H1 (cell line): ENCODE results near the gene DAB2IP. TPM values are rescaled to one million over a fixed set of nuclear protein-coding genes. Genes with fewer than 3 reads are reported as not detected.

Experiments used
- CTCF ChIA-PET: fragments of 300-600 bp; sonication (Branson Sonifier 250); formaldehyde crosslinking; loops from one replicate; lab custom pipeline; 2021; ENCODE audit not compliant: partially characterized antibody; lab: Charles Lee
- POLR2A ChIA-PET: fragments of 300-600 bp; sonication (Branson Sonifier 250); formaldehyde crosslinking; loops from one replicate; lab custom pipeline; 2021; ENCODE audit warnings: inconsistent platforms; ENCODE audit not compliant: partially characterized antibody; lab: Charles Lee
- DNase-seq, 2 experiments: peaks; one replicate each; pipeline versions ENCODE4 v3.0.0 to v3.0.0-alpha.2; 2010 to 2022; ENCODE audit warnings: low spot score in 2 of 2, low read depth in 1 of 2, mixed read lengths in 1 of 2
- FAIRE-seq: peaks from 2 replicates; lab custom pipeline; 2011; peaks lifted over from hg19 to GRCh38; lab: Jason Lieb, UNC
- H2AFZ ChIP-seq: 2 replicates; pipeline ENCODE4 v1.8.1; 2012; ENCODE audit warnings: low read length, inconsistent platforms
- H2AK5ac ChIP-seq: 2 replicates; pipeline ENCODE4 v1.6.1; 2013; ENCODE audit warnings: low read depth, low read length
- H2BK120ac ChIP-seq: replicated peaks from 2 replicates; pipeline ENCODE3; 2013; ENCODE audit warnings: low read depth, low read length, inconsistent platforms
- H2BK12ac ChIP-seq: 2 replicates; pipeline ENCODE4 v1.6.1; 2013; ENCODE audit warnings: low read depth, low read length
- H2BK15ac ChIP-seq: 2 replicates; pipeline ENCODE4 v1.6.1; 2013; ENCODE audit warnings: low read length
- H2BK20ac ChIP-seq: 2 replicates; pipeline ENCODE4 v1.6.1; 2013; ENCODE audit warnings: low read length
- H2BK5ac ChIP-seq: 2 replicates; pipeline ENCODE4 v1.6.1; 2013; ENCODE audit warnings: low read depth, low read length
- H3K14ac ChIP-seq: 2 replicates; pipeline ENCODE4 v1.6.1; 2013; ENCODE audit warnings: inconsistent platforms; ENCODE audit not compliant: insufficient read length
- H3K18ac ChIP-seq: 2 replicates; pipeline ENCODE4 v1.6.1; 2013; ENCODE audit warnings: low read length; ENCODE audit errors: extremely low read depth
- H3K23ac ChIP-seq: 2 replicates; pipeline ENCODE4 v1.6.1; 2013; ENCODE audit warnings: inconsistent platforms; ENCODE audit not compliant: insufficient read length
- H3K23me2 ChIP-seq: 2 replicates; pipeline ENCODE4 v1.6.1; 2013; ENCODE audit warnings: low read depth, low read length
- H3K27ac ChIP-seq: 2 replicates; pipeline ENCODE4 v1.6.1; 2011; ENCODE audit warnings: low read depth, low read length, inconsistent platforms
- H3K27me3 ChIP-seq, 4 experiments: replicated peaks in 1 of 4; 1 replicate in 1 of 4; 2 replicates in 3 of 4; pipeline versions ENCODE4 v1.6.1 to v1.8.1; 2011 to 2013; ENCODE audit warnings: low read length in 3 of 4, mild to moderate bottlenecking in 3 of 4, inconsistent platforms in 2 of 4, mixed read lengths in 2 of 4, moderate library complexity in 1 of 4; ENCODE audit not compliant: control insufficient read depth in 3 of 4, insufficient read depth in 3 of 4; ENCODE audit errors: extremely low read depth in 1 of 4
- H3K36me3 ChIP-seq, 4 experiments: 2 replicates each; pipeline versions ENCODE4 v1.6.1 to v1.8.1; 2011 to 2013; ENCODE audit warnings: mild to moderate bottlenecking in 4 of 4, low read length in 3 of 4, moderate library complexity in 2 of 4, control low read depth in 1 of 4, inconsistent platforms in 1 of 4; ENCODE audit not compliant: insufficient read depth in 4 of 4, control insufficient read depth in 2 of 4
- H3K4ac ChIP-seq: replicated peaks from 2 replicates; pipeline ENCODE3; 2013; ENCODE audit warnings: low read length, low read depth, mixed read lengths, inconsistent platforms; ENCODE audit not compliant: insufficient read length
- H3K4me1 ChIP-seq, 4 experiments: replicated peaks in 1 of 4; 1 replicate in 1 of 4; 2 replicates in 3 of 4; pipeline versions ENCODE4 v1.6.1 to v1.8.1; 2011 to 2013; ENCODE audit warnings: low read length in 3 of 4, inconsistent platforms in 2 of 4, mixed read lengths in 1 of 4; ENCODE audit not compliant: insufficient read depth in 4 of 4, control insufficient read depth in 3 of 4
- H3K4me2 ChIP-seq, 2 experiments: 2 replicates each; pipeline versions ENCODE4 v1.6.1 to v1.8.1; 2011 to 2013; ENCODE audit warnings: low read depth in 2 of 2, low read length in 2 of 2, control low read depth in 1 of 2, inconsistent platforms in 1 of 2, mild to moderate bottlenecking in 1 of 2; ENCODE audit not compliant: insufficient read depth in 1 of 2
- H3K4me3 ChIP-seq, 4 experiments: fragments of 200-600, 300-600 bp in 1 of 4; sonication (generic), shearing (Covaris generic), sonication (Bioruptor Twin) in 1 of 4; 2 replicates each; pipeline versions ENCODE4 v1.5.1 to v1.8.1; 2011 to 2016; ENCODE audit warnings: low read length in 4 of 4, low read depth in 3 of 4, control low read depth in 2 of 4, inconsistent platforms in 2 of 4, mild to moderate bottlenecking in 2 of 4, mixed read lengths in 1 of 4, moderate library complexity in 1 of 4; ENCODE audit not compliant: insufficient read depth in 2 of 4; ENCODE audit errors: extremely low read depth in 1 of 4
- H3K56ac ChIP-seq: replicated peaks from 2 replicates; pipeline ENCODE3; 2013; ENCODE audit warnings: low read depth, mild to moderate bottlenecking, mixed read lengths, low read length, inconsistent platforms; ENCODE audit not compliant: insufficient read length
- H3K79me1 ChIP-seq: 2 replicates; pipeline ENCODE4 v1.6.1; 2013; ENCODE audit warnings: low read depth, low read length, control low read depth
- H3K79me2 ChIP-seq, 2 experiments: 2 replicates each; pipeline versions ENCODE4 v1.6.1 to v1.8.1; 2012 to 2013; ENCODE audit warnings: low read length in 2 of 2, mild to moderate bottlenecking in 2 of 2, inconsistent platforms in 1 of 2; ENCODE audit not compliant: insufficient read depth in 2 of 2, control insufficient read depth in 1 of 2
- H3K9ac ChIP-seq, 4 experiments: replicated peaks in 1 of 4; 1 replicate in 1 of 4; 2 replicates in 3 of 4; pipeline versions ENCODE4 v1.6.1 to v1.8.1; 2011 to 2013; ENCODE audit warnings: low read depth in 3 of 4, low read length in 3 of 4, control low read depth in 2 of 4, mild to moderate bottlenecking in 2 of 4, moderate library complexity in 2 of 4, inconsistent platforms in 1 of 4; ENCODE audit errors: extremely low read depth in 1 of 4
- H3K9me3 ChIP-seq, 2 experiments: 2 replicates each; pipeline versions ENCODE4 v1.6.1 to v1.8.1; 2012 to 2013; ENCODE audit warnings: mild to moderate bottlenecking in 2 of 2, moderate library complexity in 2 of 2, control low read depth in 1 of 2, inconsistent platforms in 1 of 2, low read depth in 1 of 2, low read length in 1 of 2, mixed read lengths in 1 of 2; ENCODE audit not compliant: insufficient read depth in 2 of 2
- H4K20me1 ChIP-seq, 2 experiments: replicated peaks in 1 of 2; 2 replicates each; pipeline versions ENCODE3 to v1.8.1; 2011 to 2013; ENCODE audit warnings: inconsistent platforms in 2 of 2, low read length in 2 of 2, mild to moderate bottlenecking in 1 of 2; ENCODE audit not compliant: insufficient read depth in 2 of 2, control insufficient read depth in 1 of 2
- H4K5ac ChIP-seq: 2 replicates; pipeline ENCODE4 v1.6.1; 2013; ENCODE audit warnings: low read length, low read depth, mixed read lengths, inconsistent platforms; ENCODE audit not compliant: insufficient read length
- H4K8ac ChIP-seq: 2 replicates; pipeline ENCODE4 v1.8.0; 2013; ENCODE audit warnings: mild to moderate bottlenecking, moderate library complexity, low read length, inconsistent platforms; ENCODE audit not compliant: insufficient read depth; ENCODE audit errors: extremely low read depth
- H4K91ac ChIP-seq: replicated peaks from 2 replicates; pipeline ENCODE3; 2013; ENCODE audit warnings: low read length, mixed read lengths, inconsistent platforms; ENCODE audit not compliant: insufficient read length
- CBX8 ChIP-seq: fragments of 300-800, 300-1000 bp; sonication (generic); IDR thresholded peaks from 2 replicates; pipeline ENCODE4 v1.7.1; 2016; ENCODE audit warnings: low read depth, low read length, borderline replicate concordance
- HDAC2 ChIP-seq, 2 experiments: fragments of 300-600 bp in 1 of 2; sonication (generic) in 1 of 2; IDR thresholded peaks; 2 replicates each; pipeline ENCODE4 v1.6.1; 2011 to 2012; ENCODE audit warnings: low read depth in 2 of 2, low read length in 2 of 2, mild to moderate bottlenecking in 2 of 2, moderate library complexity in 2 of 2, borderline replicate concordance in 1 of 2, inconsistent platforms in 1 of 2
- POLR2AphosphoS5 ChIP-seq: IDR thresholded peaks from 2 replicates; pipeline ENCODE4 v1.6.1; 2011; ENCODE audit warnings: low read depth, low read length
- SIX5 ChIP-seq: IDR thresholded peaks from 2 replicates; pipeline ENCODE4 v1.6.1; 2011; ENCODE audit warnings: mild to moderate bottlenecking, low read depth, low read length
- WGBS, 2 experiments: shearing (Covaris generic) in 1 of 2; methylation state at CpG; one replicate each; pipeline versions ENCODE4 v1.1.6 to v1.1.7; 2013 to 2015; ENCODE audit warnings: low lambda C conversion rate in 2 of 2, mixed read lengths in 2 of 2, inconsistent platforms in 1 of 2, low coverage in 1 of 2, missing lambda C conversion rate in 1 of 2; ENCODE audit not compliant: insufficient replicate concordance in 2 of 2, insufficient coverage in 1 of 2, insufficient read length in 1 of 2; ENCODE audit errors: extremely low coverage in 1 of 2, missing lambda C conversion rate in 1 of 2; 5-methylcytosine and 5-hydroxymethylcytosine counted together
- polyA plus RNA-seq, 7 experiments: library from polyadenylated mRNA; depleted of rRNA in 3 of 7; stranded (reverse) in 5 of 7; unstranded in 2 of 7; fragments of >200 nt in 5 of 7; fragments of 200-250 nt in 2 of 7; gene quantifications; 1 replicate in 5 of 7; 2 replicates in 1 of 7; 4 replicates in 1 of 7; pipeline versions ENCODE4 v1.2.1 to v1.2.3, GENCODE V29; 2011 to 2013; ENCODE audit warnings: missing spikeins in 2 of 7, mixed read lengths in 2 of 7
- total RNA-seq: library from RNA; stranded (reverse); fragmentation: NEBNext Ultra II Directional; extraction: Animal tissue kit (Norgen Biotek cat#: 25700); gene quantifications from 2 replicates; pipeline ENCODE4 v1.2.1, GENCODE V29; 2021

DAB2IP gene
- total and polyA plus RNA-seq, 2 of the 8 experiments (the other 6 are each of a cell fraction or from before 2014, with no cell fraction given), result 19.7 to 39.5 TPM

DNA sequence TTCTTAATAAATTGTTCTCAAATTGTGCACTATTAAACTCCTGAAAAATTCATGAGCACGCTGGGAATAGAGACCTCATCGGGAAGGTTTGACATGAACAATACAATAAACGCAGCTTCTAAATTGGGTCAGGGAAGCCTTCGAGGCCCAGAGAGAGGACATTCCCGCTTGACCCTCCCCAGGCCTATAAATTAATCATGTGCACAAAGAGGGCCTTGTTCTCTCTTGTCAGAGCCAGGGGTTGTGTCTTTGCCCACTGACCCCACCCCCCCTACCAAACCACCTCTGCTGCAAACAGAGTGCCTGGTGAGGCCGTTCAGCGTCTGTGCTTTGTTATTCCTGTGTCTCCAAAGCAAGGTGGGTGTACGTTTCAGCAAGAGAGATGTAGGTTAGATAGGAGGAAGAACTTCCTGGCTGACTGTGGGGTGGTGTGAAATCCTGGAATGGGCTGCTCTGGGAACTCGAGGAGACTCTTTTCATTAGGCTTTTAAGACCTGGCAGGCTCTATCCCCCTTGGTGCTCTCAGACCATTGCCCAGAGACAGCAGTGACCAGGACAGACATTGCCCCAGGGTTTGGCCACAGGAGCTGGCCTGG is 18.2 kb upstream of the DAB2IP start:
- no peaks in the 10 kb centered on the region for H3K23me2 ChIP-seq

More for the DNA sequence above, 18.2 kb upstream of the DAB2IP start:
- no peaks in the 10 kb centered on the region for H3K9me3 ChIP-seq
- H3K27me3 ChIP-seq, result no peaks in the 10 kb centered on the region
- no peak overlapping the region for H3K4ac ChIP-seq
- H3K4me3 ChIP-seq, result no peak overlapping the region
- DNase-seq (no peak), FAIRE-seq (no peak)
- H2AK5ac ChIP-seq, result no peak overlapping the region
- H3K4me2 ChIP-seq, result no peak overlapping the region
- H2BK20ac ChIP-seq, result no peak overlapping the region
- H3K9ac ChIP-seq, result no peak overlapping the region; a peak in 1 of 7 replicates
- TF ChIP-seq HDAC2 (IDR thresholded peaks at IDR 0.05; ENCODE audit: borderline replicate concordance in 1 of 2, low read depth in 2 of 2, low read length in 2 of 2) (no peak), CBX8 (no peak), POLR2AphosphoS5 (no peak), SIX5 (no peak)
- no peak overlapping the region for H3K56ac ChIP-seq
- WGBS, 2 experiments, result 86% methylated on average over 9 of the region's 9 CpGs; no CpG with 5 or more reads in 1 of the 2 experiments
- H4K8ac ChIP-seq, result no peak overlapping the region
- no peak overlapping the region for H4K91ac ChIP-seq
- no peak overlapping the region for H4K5ac ChIP-seq
- H2BK120ac ChIP-seq, result no peak overlapping the region
- H3K18ac ChIP-seq, result no peak overlapping the region
- ChIA-PET CTCF (interaction anchor here (0.7 to 24.2 kb wide), 11 partner anchors 10 to 362 kb away, joined by 3 to 670 read pairs (median 6); no protein-coding TSS in a partner anchor), POLR2A (no interaction called here)
- no peaks in the 10 kb centered on the region for H3K79me2 ChIP-seq
- H3K79me1 ChIP-seq, result peaks cover 5% of the 10 kb centered on the region; the same call in 1 of the 2 replicates
- no peak overlapping the region for H3K27ac ChIP-seq
- H3K36me3 ChIP-seq, result no peaks in the 10 kb centered on the region
- H3K23ac ChIP-seq, result no peak overlapping the region
- no peak overlapping the region for H3K14ac ChIP-seq
- H4K20me1 ChIP-seq, result peaks cover 2 to 14% of the 10 kb centered on the region in 2 experiments
- no peak overlapping the region for H2BK12ac ChIP-seq
- H2BK5ac ChIP-seq, result no peak overlapping the region
- H2AFZ ChIP-seq, result no peak overlapping the region
- H3K4me1 ChIP-seq, result peaks cover 0 to 12% (median 8%) of the 10 kb centered on the region in 4 experiments; a peak in 5 of 7 replicates
- no peak overlapping the region for H2BK15ac ChIP-seq
